Glomerular visceral epithelial cell (primary cell): ENCODE measurements around the gene UNCX.
"Not testable (repeated sequence)": the region's sequence is repeated elsewhere in the genome, so short reads cannot be mapped to it uniquely, and the experiment has no call there.

Experiments
- DNase-seq: peaks from one replicate; pipeline ENCODE4 v3.0.0-alpha.2; 2016; ENCODE audit errors: extremely low spot score

The UNCX gene

DNA sequence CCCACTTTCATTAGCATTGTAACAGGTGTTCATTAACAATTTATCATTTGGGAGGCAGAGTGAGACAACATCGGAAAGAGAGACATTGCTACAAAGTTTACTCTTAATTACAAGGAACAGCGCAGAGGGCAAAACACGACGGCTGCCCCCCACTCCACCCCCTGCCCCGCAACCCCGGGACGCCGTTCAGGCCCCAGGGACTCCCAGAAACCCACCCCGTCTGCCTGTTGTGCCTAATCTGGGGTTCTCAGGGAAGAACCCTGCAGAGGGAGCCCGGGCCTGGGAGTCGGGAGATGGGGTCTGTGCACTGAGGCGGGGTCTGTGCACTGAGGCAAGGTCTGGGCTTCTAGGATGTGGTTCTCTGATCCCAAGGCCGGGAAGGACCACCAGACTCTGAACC, 25.2 kb downstream of the UNCX start:
- DNase-seq = no peak

- DNase-seq = no peak
Observed at GRCh38 chr7:1259621-1260243, 27.1 kb downstream of the UNCX start.

GRCh38 chr7:1260244-1260635, 27.6 kb downstream of the UNCX start:
- no peak for DNase-seq

GRCh38 chr7:1261036-1261435, 28.4 kb downstream of the UNCX start:
- not testable (repeated sequence) for DNase-seq

- DNase-seq = no peak
Observed at GRCh38 chr7:1262441-1262840, 29.8 kb downstream of the UNCX start.

DNA sequence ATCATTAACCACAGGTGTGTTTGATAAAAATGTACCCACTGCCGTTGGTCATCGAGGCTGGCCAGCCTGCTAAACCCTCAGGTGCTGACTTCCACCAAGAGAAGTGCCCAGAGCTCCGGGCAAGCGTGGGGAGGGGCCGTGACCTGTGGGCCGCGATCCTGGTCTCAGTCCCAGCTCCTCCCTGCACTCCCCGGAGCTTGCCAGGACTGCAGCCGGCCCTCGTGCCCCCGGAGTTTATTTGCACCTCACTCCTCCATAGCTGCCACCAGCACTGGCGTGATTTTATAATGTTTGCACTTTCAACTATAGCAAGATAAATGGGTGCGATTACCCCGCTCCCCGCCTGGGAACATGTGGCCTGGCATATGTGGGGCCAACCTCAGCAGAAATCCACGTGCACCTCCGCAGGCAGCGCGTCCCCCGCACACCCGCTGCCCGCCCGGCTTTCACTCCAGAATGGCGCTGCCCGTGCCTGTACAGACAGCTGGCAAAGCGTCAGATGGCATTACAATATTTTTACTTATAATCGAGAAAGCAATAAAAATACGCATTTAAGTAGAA, 30.8 kb downstream of the UNCX start:
- DNase-seq = no peak

- DNase-seq = no peak
Observed at GRCh38 chr7:1264345-1265280, 31.9 kb downstream of the UNCX start.

GRCh38 chr7:1267016-1267900, 34.6 kb downstream of the UNCX start:
- DNase-seq = no peak

GRCh38 chr7:1268076-1268815, 35.6 kb downstream of the UNCX start:
- no peak for DNase-seq

GRCh38 chr7:1268866-1269265, 36.2 kb downstream of the UNCX start:
- DNase-seq = no peak

- no peak for DNase-seq
Observed at GRCh38 chr7:1269336-1269890, 36.7 kb downstream of the UNCX start.

- no peak for DNase-seq
Observed at GRCh38 chr7:1270181-1270580, 37.5 kb downstream of the UNCX start.

- no peak for DNase-seq
Observed at GRCh38 chr7:1271046-1271445, 38.4 kb downstream of the UNCX start.

DNA sequence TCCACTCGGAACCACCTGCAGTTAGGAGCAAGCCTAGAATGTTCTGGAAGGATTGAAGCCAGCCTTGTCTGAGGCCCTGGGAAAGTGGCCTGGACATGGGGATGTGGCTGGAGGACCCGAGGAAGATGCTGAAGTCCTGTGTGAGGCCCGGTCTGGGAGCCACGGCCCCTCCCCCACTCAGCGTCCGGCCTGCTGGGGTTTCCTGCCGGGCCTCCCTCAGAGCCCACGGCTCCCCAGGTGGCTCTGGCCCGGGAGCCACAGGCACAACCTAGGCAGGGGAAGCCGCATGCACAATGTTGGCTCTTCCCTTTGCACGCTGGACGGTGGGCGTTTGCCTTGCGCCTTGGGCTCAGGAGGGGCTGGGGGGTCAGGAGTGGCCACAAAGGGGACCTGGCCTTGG, 39.0 kb downstream of the UNCX start:
- DNase-seq = no peak

DNA sequence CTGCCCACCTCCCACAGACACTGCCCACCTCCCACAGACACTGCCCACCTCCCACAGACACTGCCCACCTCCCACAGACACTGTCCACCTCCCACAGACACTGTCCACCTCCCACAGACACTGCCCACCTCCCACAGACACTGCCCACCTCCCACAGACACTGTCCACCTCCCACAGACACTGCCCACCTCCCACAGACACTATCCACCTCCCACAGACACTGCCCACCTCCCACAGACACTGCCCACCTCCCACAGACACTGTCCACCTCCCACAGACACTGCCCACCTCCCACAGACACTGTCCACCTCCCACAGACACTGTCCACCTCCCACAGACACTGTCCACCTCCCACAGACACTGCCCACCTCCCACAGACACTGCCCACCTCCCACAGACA, 39.5 kb downstream of the UNCX start:
- DNase-seq = not testable (repeated sequence)

DNA sequence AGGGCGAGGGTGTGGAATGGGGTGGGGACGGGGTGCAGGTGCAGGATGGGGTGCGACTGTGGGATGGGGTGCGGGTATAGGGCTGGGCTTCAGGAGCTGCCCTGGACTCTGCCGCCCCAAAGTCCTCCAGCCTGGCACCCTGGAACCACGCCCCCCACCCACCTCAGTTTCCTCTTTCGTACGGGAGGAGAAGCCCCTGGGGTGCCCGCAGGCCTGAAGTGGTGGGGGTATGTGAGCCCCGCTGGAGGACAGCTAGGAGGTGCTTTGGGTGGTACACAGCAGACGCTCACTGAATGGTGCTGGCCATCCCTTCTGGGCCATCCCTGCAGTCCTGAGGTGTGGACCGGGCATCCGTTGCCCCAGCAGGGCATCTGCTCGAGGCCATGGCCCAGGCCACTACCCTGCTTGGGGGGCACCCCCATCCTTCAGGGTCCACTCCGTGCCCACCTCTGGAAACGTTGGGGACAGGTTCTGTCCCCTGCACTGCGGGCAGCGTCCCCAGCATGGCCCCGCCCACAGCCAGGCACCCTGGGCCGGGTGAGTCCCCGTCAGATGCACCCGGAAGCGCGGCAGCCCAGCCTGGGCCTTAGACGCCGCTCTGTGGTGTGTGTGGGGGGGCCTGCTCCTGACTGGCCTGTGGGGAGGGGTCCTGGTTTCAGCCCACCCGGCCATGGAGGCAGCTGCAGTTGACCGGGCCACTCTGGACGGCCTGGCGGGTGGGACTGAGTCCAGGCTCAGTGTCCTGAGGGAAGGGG, 41.6 kb downstream of the UNCX start:
- no peak for DNase-seq

GRCh38 chr7:1274876-1275375, 42.3 kb downstream of the UNCX start:
- no peak for DNase-seq

DNA sequence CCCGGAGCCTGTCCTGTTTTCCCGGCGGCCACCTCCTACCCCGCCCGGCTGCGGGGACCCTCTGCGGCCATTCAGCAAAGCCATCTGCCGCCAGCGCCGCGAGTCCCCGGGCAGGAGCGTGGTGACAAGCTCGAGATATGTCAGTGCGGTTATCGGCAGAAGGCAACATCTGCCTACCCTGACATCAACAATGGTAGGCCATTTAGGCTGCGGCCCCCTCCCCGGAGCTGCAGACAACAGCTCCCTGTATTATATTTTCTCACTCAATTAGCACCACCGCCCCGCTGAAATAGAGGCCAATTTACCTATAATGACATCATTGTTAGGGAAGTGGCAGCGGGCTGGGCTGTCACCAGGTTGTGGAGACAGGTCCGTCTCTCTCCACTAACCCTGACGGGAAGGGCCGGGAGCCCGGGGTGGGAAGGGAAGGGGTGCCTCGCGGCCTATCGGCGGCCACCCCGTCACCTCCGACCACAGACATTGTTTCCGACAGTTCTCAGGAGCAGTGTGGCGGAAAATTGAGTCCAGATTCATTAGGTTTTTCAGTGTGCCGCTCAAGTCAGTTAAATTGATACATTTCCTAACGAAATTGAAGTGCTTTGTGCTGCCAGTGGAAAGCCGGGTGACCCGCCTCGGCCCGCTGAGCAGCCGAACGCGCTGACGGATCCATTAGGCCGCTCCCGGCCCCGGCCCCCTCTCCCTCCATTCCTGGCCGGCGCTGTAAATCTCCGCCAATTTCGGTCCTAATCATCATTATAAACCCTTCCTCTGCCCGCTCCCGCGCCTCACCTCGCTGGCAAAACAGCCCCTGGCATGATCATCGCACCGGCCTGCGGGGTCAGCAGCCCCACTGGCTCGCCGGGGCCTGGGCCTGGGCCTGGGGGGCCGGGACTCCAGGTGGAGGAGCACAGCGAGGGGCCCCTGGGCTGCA, 43.0 kb downstream of the UNCX start:
- no peak for DNase-seq

- no peak for DNase-seq
Observed at GRCh38 chr7:1276626-1277175, 44.0 kb downstream of the UNCX start.
